ENCODE measurements around the gene NFATC2.

GRCh38 chr20:51531712-51532456, 10.6 kb downstream of the NFATC2 start:
- TF ChIP-seq, protein P1, sequence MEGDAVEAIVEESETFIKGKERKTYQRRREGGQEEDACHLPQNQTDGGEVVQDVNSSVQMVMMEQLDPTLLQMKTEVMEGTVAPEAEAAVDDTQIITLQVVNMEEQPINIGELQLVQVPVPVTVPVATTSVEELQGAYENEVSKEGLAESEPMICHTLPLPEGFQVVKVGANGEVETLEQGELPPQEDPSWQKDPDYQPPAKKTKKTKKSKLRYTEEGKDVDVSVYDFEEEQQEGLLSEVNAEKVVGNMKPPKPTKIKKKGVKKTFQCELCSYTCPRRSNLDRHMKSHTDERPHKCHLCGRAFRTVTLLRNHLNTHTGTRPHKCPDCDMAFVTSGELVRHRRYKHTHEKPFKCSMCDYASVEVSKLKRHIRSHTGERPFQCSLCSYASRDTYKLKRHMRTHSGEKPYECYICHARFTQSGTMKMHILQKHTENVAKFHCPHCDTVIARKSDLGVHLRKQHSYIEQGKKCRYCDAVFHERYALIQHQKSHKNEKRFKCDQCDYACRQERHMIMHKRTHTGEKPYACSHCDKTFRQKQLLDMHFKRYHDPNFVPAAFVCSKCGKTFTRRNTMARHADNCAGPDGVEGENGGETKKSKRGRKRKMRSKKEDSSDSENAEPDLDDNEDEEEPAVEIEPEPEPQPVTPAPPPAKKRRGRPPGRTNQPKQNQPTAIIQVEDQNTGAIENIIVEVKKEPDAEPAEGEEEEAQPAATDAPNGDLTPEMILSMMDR (IDR thresholded peaks at IDR 0.05 in 2 of 3, conservative IDR thresholded peaks at IDR 0.05 in 1 of 3; ENCODE audit: borderline replicate concordance in 1 of 3, insufficient read depth in 1 of 3, low read depth in 2 of 3, low read length in 2 of 3): no peak
- TF ChIP-seq SRF (IDR thresholded peaks at IDR 0.05; ENCODE audit: low read depth) (no peak), ATF3 (IDR thresholded peaks at IDR 0.05) (no peak), EZH2 (IDR thresholded peaks at IDR 0.05) (no peak), POLR2AphosphoS5 (IDR thresholded peaks at IDR 0.05; ENCODE audit: low read depth, low read length) (no peak), ZFX (IDR thresholded peaks at IDR 0.05) (no peak)

All from HCT116 (cell line).